HG03521 (cell line): ENCODE data around the gene MMAB.

Experiments used
- ATAC-seq: cut with Tn5 transposase; IDR thresholded peaks from one replicate; pipeline ENCODE4 v1.9.1; 2021; ENCODE audit warnings: mild to moderate bottlenecking, moderate library complexity; ENCODE audit not compliant: unreplicated experiment

The MMAB gene

DNA sequence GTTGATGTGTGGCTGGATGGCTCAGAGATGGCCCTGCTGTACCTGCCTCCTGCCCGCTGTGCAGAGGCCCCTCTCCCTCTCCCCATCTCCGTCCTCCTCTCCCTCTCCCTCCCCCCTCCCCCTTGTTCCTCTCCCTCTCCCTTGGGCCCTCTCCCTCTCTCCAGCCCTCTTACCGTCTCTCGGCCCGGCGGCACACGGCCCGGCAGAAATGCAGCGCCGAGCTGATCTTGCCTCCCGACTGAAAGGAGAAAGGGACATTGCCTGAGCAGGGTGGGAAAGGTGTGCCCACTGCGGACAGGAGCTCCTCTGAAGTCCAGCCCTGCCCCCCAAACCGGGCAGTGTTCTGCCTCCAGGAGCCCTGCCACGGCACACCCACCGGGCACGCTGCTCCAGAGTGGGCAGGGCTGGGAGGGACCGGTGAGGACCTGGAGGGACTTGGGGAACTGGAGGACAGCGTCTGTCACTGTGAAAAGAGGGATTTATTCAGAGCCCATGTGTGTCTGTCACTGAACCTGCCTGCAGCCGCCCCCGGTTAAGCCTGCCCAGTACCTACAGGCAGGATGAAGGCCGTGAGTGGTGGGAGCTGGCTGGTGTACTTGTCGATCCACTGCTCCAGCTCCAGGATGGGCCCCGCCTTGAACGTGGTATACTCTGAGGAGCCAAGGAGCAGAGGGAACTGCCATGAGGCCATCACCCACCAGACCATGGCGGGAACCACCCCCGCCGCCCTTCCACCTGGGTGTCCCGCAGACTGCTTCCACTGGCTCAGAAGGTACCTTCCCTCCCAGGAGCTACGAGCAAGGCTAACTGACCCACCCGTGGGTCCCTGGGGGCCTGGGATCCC lies 12.2 kb downstream of the MMAB start:
- no peak for ATAC-seq

DNA sequence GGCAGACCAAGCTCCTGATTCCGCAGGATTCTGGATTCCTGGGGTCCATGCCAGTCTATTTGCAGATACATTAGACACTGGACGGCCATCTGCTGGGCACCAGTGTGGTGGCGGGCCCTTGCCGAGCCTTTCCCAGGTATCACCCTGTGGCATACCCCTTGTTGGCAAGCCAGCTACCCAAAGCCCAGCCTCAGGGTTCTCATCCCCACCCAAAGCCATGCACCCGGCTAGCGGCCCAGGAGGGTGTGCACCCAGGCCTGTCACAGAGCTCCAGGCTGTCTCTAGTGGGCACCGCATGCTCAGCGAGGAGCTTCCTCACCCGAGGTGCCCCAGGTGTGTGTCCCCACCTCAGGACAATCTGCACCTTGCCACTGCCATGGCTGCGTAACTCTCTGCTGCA lies 13.7 kb downstream of the MMAB start:
- ATAC-seq, result no peak

DNA sequence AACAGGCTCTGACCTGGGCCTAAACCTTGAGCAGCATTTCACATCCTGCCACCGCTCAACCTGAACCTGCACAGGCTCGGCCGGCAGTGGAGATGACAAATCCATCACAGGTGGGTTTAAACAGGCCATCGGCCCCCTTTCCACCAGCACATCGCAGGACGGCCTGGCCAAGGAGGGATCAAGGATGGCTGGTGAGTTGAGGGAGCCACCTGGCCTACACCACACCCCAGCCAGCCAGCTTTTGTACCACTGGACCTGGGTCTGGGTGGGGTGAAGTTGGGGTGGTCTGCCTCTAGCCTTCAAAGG lies 14.2 kb downstream of the MMAB start:
- no peak for ATAC-seq

DNA sequence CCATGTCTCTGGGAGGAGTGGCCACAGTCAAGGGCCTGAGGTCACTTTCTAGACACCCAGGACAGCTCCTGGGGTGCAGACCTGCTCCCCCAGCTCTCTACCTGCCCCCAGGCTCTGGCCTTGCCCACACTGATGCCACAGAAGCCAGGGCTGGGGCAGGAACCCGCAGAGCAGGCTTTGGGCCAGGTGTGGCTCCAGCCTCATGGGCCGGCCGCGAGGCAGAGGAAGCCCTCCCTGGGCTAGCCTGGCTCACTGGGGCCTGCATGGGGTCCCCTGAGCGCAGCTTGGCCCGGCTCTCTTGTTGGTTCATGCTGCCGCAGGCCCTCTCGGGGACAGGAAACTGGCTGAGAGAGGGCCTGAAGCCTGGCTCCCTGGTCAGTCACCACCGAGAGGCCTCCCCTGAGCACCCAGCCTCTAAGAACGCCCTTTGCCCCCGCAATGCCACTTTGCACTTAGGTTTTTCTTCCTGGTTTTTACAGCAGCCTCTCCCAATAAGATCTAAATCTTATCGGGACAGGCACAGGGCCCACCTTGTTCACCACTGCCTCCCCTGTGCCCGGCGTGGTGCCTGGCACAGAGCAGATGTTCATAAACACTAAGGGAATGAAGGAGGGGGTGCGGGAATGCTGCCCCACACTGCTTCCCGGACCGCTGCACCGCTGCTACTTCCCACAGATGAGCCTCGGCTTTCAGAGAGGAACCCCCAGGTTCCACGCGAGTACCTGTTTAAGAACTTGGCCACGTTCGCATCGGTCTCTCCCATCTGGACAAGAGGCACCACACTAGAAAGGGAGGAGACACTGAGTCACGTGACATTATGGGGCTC lies 14.7 kb downstream of the MMAB start:
- ATAC-seq, result no peak

DNA sequence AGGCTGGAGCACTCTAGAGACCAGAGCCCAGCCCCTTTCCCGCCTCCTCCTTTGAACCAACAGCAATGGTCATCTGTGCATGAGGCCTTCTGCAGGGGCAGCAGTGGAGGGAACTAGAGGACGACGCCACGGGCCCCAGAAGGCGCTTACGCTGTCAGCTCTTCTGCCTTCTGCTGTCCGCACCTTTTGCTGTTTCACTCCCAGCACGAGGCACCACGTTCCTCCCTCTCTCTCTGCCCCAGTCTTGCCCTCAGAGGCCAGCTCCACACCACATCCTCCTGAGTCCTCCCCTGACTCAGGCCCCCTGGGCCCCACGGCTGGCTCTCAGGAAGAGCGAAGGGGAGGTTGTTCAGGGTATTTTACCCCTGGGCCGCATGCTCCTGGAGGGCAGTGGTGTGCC lies 15.5 kb downstream of the MMAB start:
- ATAC-seq, result no peak

DNA sequence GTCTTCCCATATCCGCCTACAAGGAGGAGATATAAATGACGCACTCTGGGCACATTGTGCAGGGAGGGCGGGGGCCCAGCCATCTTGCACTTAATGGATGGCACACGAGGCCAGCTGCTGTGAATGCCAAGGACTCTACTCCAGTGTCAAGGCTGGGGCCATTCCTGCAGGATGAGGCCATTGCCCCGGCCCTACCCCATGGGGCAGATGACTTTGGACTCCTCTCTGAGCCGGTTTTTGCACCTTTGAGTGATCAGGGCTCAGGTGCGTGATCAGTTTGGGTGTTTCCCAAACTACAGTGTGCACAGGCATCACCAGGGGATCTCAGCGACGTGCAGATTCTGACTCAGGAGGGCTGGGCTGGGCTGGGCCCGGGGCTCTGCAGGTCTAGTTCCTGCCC lies 16.1 kb downstream of the MMAB start:
- no peak for ATAC-seq

DNA sequence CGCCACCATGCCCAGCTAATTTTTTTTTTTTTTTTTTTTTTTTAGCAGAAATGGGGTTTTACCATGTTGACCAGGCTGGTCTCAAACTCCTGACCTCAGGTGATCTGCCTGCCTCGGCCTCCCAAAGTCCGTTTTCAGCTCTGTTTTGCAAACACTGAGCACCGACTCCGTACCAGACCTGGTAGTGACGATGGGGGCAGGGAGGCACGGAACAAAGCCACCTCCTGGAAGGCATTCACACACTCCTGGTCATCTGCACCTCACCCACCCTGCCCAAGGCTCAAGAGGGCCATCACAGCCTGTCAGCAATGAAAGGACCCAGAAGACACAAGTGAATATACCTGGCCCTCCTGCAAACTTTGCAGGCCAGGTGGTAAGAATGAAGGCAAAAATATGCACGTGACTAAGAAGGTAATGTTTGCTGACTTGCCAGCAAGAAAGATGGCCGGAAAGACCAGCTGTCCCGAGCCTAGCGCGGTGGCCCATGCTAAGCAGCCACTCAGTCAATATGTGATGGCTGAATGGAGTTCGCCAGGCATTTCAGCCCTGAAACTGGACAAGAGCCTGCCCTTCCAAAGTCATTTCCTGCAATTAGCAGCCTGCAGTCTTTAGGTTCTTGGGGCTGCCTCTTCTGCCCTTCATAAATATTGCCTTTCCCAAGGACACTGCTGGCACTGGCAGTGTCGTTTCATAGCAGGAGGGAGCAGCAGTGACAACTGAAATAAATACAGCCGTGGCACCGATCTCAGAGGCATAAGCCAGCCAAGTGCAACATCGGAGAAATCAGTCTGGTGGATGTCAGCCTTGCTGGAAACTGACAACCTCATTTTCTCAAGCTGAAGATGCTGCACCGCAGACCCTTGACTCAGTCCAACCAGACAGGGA lies 17.6 kb downstream of the MMAB start:
- no peak for ATAC-seq

DNA sequence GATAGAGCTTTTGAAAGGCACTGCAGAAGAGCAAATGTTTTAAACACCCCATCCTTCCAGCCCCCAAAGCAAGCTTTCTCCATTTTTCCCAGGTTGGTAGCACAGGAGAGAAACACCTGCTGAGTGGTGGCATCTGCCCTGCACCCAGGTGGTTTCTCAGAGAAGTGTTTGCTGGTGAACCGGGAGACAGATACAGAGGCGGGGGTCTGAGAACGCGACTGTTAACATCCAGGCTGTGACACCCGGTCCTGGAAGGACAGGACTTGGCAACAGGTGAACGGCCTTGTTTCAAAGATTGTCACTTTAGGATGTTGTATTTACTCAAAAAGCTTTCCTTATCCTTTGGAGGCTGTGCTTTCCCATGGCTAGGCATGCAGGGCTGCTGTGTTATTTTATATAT lies 18.5 kb downstream of the MMAB start:
- no peak for ATAC-seq

DNA sequence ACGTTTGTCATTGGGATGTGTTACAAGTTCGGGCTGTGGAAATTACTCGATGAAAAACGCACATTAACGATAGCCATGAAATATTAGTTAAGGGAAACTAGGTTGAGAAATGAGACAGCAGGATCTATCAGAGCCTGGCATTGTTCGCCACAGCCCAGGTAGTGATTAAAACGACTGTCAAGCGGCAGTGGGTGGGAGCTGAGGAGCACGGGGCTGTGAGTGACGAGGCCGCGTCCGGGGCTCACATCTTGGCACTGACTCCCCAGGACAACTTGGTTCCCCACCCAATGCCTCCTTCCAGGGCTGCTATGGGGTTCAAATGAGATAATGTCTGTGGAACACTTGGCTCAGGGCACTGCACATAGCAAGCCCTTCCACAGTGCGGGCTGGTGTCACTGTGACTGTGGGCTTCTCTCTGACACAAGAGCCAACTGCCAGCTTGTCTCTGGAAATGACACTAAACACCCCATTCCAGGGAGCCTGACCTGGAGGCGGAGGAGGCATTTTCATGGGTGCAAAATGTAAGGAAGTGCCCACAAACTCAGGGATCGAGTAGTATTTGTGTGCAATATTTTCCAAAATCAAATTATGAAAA lies 19.3 kb downstream of the MMAB start:
- ATAC-seq, result no peak

DNA sequence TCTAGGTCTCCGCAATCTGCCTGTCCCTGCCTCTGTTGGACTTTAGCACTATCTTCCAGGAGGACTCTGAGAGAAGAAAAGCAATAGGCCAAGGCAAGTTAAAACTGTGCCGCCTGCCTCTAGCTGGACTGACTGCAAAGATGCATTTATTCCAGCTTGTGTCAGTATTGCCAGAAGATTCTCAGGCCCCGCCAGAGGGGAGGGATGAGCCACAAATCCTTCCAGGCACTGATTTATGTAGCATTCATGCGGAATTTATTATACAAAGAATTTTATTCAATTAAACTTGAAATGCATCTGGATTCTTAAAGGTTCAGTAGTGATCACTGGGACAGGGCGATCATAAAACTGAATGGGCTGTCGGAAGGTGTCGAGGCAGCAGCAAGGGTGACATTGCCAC lies 19.8 kb downstream of the MMAB start:
- ATAC-seq, result no peak

DNA sequence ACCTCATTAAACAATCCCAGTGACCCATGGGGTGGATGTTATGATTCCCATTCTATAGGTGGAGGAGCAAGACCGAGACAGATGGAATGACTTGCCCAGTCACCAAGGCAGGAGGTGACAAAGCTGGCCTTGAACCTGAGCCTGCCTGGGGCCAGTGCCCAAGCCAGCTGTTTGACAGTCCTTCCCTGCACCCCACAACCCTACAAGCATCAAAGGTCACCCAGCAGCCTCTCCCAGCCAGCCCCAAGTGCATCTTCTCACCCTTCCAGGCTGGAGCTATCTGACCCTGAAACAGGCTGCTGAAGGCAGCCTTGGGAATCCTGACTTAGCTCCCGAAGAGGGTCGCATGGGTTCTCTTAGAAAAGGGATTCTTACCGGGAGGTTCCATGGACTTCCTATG lies 20.3 kb downstream of the MMAB start:
- ATAC-seq, result no peak

DNA sequence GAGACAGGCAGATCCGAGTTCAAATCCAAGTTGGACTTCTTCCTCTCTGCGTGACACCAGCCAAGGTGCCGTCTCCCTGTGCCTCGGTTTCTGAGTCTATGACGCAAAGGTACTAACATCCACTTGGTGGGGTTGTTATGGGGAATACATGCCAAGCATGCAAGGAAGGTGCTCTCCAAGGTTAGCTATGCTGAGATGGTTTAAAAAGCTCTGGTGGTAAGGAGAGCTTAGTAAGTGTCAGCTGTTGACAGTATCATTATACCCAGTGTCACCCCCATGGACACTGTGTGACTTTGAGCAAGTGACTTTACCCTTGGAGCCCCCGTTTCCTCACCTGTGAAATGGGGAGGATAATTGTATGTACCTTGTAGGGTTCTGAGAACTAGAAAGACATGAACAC lies 22.2 kb downstream of the MMAB start:
- ATAC-seq, result no peak

DNA sequence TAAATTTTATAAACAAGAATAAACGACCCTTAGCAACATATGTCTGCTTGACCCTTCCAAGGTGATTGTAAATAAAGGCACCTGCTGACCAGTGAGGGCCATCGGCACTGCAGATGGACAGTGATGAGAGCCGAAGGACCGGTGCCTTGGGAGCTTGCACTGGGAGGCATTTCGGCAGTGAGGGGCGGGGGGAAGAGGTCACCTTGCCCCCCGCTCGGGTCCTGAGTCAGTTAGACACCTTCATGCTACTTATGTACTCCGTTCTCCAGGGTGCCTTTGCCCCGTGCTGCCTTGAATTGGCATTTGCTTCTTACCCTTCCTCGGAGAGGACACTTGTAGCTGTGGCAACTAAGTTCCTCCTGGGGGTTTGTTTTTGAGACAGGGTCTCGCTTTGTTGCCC lies 23.0 kb downstream of the MMAB start:
- ATAC-seq, result no peak

DNA sequence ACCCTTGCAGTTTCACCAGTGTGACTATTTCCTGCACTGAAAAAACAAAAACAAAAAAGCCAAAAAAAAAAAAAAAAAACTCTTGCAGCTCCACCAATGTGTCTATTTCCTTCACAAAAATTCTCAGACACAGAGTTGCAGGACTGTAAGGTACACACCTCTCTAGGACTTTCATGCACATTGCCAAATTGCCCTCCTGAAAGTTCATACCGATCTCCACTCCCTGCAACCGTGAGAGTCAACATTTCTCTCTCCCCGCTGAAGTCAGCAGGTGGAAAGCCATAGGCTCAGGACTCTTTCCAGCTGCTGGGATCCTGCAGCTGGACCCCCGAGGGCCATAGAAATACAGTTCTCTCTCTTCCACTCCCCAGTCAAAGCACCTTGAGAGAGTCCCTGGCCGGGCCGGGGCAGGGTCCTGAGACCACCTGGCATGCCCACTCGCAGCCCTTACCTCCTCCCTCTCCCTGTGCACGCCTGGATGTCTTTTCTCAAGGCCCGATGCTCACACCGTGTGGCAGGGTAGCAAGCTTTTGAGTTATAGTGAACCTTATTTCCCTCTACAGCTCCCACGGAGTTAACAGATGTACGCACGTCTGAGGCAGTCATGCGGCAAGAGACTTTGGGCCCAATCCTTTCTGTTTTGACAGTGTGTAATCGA lies 23.6 kb downstream of the MMAB start:
- ATAC-seq, result no peak

DNA sequence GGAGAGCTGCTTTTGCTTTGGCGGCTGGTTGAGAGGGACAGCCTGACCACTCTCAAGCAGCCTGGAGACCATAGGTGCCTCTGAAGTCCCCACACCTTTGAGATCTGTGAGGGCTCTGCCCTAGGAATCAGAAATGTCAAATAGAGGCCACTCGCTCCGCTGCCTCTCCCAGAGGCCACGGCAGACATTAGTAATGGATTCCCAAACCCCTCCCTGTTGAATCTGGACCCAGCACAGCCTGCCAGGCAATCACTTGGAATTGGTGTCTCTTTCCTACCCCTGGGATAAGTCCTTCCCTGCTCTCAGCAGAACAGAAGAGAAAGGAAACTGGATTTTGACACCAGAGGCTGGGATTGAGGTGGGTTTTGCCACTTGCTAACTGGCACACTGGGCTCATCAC lies 25.0 kb downstream of the MMAB start:
- ATAC-seq, result no peak

DNA sequence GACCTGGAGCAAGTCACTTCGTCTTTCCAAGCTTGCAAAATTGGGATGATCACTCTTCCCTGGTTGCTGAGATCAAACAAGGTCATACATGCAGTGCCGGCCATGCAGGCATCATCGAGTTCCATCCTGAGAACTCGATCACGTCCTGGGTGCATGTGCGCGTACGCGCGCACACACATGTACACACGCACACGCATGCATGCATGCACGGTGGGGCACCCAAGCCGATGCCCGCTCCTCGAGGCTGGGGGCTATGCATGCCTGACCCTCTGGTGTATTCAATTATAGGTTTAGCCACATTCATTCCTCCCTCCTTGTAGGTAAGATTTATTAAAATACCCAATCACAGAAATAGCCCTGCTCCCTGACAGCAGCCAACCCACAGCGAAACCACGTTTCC lies 26.0 kb downstream of the MMAB start:
- ATAC-seq, result no peak

DNA sequence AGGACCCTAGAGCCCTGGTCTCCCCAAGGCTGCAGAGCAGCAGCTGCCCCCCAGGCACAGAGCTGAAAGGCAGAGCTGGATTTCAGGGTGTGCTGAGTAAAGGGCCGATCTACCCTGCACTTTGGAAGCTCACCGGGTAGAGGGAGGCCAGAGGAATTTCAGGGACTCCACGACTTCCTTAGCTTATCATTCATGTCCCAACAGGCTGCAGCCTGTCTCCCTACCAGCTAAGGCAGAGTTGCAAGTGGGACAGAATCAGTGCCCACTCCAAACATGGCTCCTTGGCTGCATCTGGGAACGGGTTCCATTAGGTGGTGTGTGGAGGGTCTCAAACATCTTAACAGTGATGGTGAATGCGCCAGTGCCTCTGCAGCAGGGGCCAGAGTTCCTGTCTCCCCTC lies 27.5 kb downstream of the MMAB start:
- ATAC-seq, result no peak

DNA sequence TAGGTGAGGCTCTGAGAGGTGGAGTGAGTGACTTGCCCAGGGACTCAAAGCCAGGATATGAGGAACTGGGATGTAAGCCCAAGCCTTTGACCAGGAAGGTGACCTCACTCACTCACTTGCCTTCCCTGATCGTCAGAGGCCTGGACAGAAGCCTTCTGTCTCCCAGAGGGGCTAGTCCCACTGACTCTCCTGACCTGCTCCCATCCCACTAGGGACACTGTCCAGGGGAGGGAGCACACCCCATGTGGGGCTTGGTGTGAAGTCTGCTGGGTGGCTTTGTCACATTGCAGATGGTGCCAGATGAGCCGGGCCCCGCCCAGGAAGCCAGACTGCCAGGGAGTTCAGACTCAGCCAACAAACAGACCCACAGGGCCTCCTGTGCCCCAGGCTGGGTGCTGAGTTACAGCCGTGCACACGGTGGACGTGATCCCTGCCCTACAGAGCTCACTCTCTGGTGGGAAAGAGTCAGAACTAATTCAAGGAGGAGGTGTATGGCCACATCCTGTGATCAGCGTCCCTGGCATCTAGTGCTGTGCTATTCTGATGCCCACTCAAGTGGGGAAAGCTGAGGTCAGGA lies 28.3 kb downstream of the MMAB start:
- no peak for ATAC-seq

DNA sequence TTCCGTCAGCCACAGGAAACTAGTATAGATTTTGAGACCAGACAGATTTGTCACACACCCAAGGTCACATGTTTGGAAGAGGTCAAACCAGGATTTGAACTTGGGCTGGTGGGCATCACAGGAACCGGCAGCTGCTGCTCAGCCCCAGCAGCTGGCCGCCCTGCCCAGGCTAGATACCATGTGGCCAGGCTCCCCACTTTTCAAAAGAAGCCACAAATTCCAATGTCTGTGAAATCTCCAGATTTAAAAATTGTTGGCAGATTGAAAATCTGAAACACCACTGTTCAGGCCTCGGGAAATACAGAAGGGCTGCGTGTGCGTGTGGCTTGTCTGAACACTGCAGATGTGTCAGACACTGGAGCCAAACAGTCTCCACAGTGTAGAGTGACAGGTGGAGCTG lies 30.4 kb downstream of the MMAB start:
- ATAC-seq, result no peak

DNA sequence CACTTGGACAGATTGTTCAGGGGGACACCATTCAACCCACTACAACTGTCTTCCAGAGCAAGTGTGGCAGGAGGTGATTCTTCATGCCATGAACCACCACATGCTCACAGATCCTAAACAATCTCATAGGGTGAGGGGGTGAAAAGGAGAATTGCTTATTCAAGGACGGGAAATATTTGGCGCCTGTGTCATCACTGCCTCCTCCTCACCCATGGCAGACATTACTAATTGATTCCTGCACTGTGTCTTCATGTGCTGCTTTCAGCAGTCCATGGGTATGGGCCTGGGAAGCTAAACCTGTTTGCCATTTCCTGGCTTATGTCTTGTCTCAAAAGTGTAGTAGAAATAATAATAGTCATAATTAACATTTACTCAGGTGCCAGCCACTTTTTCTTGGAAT lies 31.3 kb downstream of the MMAB start:
- ATAC-seq, result no peak

DNA sequence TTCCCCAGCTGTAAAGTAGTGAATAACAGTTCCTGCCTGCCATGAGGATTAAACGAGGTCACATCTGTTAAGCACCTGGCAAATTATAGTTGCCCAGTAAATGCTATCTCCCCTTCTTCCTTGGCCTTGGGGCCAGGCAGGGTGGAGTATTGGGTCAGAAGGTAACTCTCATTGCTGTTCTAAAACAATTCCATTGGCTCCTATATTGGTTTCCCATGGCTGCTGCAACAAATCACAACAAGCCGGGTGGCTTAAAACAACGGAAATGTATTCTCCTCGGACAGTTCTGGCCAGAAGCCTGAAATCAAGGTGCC lies 31.9 kb downstream of the MMAB start:
- ATAC-seq, result no peak
